GM12891 (cell line): Measurements from ENCODE around the gene SLC29A4.

Experiments
- POLR2A ChIP-seq: IDR thresholded peaks from 2 replicates; pipeline ENCODE4 v1.6.1; 2011; ENCODE audit warnings: low read depth, low read length, control low read depth
- POLR2AphosphoS5 ChIP-seq: IDR thresholded peaks from 2 replicates; pipeline ENCODE4 v1.6.1; 2011; ENCODE audit warnings: low read depth, low read length, control low read depth
- SPI1 ChIP-seq: IDR thresholded peaks from 2 replicates; pipeline ENCODE4 v1.6.1; 2011; ENCODE audit warnings: low read depth, low read length, control low read depth
- TAF1 ChIP-seq: IDR thresholded peaks from 2 replicates; pipeline ENCODE4 v1.6.1; 2011; ENCODE audit warnings: low read depth, low read length, control low read depth

DNA sequence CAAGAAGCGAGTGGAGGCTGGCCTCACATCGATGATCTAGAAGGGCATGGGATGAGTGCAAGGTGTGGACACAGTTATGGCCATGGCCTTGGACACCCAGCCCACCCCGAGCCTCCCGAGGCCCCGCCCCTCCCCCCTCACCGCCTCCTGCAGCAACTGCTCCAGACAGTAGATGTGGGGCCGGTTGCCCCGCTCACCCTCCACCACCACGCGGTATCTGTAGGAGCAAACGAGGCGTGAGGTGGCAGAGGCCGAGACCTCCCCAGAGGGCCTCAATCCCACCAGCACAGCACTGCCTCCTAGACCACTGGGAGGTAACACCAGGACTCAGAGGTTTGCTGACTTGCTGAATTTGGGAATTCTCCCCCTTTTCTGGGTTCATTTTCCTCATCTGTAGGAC is 37.6 kb downstream of the SLC29A4 start:
- TF ChIP-seq POLR2A (no peak), POLR2AphosphoS5 (no peak), TAF1 (no peak), SPI1 (no peak)
